ENCODE results near the gene SH3RF3.

GRCh38 chr2:109428281-109428680 is 299.3 kb downstream of the SH3RF3 start:
- no peak for TF ChIP-seq CTCF (conservative IDR thresholded peaks at IDR 0.05 in 1 of 2, IDR thresholded peaks at IDR 0.05 in 1 of 2; ENCODE audit: low read depth in 1 of 2, low read length in 2 of 2)
- TF ChIP-seq EZH2 (IDR thresholded peaks at IDR 0.05; ENCODE audit: low read length, missing control alignments), result no peak

Data from fibroblast of lung (primary cell).